Measurements from ENCODE around the gene TBX6. TPM values are rescaled to one million over a fixed set of nuclear protein-coding genes. Genes with fewer than 3 reads are reported as not detected.

The TBX6 gene
- total RNA-seq, 2 donors from 2014 or later = 0.92 to 1.1 TPM

DNA sequence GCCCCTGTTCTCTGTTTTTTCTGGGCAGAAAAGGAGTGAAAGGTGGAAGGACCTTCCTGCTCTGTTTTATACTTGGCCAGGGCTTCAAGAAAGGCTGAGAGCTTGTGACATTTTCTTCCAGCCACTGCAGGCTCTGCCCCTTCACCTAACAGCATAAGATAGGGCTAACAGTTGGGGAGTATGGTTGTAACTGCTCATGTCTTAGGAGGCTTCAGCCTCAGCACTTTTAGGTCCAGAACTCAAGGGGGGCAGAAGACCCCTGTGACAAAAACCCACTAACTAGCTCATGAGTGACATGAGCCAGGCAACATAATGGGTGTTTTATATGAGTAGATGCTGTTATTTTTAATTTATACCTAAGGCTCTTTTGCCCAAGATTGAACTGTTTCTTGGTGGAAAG, 21.2 kb downstream of the TBX6 start:
- no peak for ATAC-seq
- intact Hi-C loops (cut with DNase I, micrococcal nuclease) = no loop called here
- DNase-seq = no peak

DNA sequence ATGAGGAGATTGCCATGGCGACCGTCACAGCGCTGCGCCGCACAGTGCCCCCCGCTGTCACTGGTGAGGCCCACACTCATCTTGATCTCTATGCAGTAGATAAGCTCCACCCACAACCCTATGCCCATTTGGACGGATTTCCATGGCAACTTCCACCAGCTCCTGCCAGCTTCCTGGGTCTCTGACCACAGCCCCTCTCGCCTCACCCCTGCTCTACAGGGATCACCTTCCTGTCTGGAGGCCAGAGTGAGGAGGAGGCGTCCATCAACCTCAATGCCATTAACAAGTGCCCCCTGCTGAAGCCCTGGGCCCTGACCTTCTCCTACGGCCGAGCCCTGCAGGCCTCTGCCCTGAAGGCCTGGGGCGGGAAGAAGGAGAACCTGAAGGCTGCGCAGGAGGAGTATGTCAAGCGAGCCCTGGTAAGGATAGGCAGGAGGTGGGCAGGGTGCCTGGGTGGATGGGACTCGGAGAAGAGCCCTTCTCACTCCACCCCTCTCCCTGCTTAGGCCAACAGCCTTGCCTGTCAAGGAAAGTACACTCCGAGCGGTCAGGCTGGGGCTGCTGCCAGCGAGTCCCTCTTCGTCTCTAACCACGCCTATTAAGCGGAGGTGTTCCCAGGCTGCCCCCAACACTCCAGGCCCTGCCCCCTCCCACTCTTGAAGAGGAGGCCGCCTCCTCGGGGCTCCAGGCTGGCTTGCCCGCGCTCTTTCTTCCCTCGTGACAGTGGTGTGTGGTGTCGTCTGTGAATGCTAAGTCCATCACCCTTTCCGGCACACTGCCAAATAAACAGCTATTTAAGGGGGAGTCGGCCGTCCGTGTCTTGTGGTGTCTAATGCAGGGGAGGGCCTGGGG, 21.9 kb downstream of the TBX6 start:
- intact Hi-C loops (cut with DNase I, micrococcal nuclease) = no loop called here
- DNase-seq (peak in 1 of 2 donors; percentile 63), ATAC-seq (no peak)

DNA sequence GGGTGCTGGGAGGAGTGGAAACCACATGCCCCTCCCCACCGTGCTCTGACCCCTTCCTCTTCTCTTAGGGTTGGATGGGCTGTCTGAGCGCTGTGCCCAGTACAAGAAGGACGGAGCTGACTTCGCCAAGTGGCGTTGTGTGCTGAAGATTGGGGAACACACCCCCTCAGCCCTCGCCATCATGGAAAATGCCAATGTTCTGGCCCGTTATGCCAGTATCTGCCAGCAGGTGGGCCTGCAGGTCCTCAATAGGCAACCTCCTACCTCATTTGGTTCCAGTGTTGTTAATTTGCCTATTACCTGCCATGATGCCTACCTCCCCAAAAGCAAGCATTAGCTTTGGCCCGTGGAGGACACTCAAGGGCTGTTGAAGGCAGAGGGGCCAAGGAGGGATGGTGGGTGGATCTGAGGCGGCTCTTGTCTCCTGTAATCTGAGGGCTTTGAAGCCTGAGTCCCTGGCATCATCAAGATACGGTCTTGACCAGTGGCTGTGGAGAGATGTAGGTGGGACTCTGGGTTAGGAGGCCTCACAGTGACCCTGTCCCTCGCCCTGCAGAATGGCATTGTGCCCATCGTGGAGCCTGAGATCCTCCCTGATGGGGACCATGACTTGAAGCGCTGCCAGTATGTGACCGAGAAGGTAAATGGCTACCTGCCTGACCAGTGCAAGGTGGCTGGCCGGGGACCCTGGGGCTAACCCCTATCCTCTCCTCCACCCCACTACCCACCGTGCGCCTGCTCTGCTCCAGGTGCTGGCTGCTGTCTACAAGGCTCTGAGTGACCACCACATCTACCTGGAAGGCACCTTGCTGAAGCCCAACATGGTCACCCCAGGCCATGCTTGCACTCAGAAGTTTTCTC, 22.7 kb downstream of the TBX6 start:
- ATAC-seq (no peak), DNase-seq (no peak)
- intact Hi-C loops (cut with DNase I, micrococcal nuclease) = no loop called here

DNA sequence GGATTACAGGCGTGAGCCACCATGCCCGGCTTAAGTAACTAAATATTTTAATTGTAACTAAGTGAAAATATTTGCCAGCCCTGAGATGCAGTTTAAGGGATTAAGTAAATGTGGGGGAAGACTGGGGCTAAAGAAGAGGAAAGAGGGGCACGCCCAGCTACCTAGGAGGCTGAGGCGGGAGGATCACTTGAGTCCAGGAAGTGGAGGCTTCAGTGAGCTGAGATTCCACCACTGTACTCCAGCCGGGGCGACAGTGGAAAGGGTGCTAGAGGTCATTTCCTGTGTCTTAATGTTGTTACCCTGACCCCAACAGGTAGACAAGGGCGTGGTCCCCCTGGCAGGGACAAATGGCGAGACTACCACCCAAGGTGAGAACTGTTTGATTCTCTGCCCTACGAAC, 23.4 kb downstream of the TBX6 start:
- ATAC-seq (no peak), DNase-seq (no peak)
- intact Hi-C loops (cut with DNase I, micrococcal nuclease) = no loop called here

DNA sequence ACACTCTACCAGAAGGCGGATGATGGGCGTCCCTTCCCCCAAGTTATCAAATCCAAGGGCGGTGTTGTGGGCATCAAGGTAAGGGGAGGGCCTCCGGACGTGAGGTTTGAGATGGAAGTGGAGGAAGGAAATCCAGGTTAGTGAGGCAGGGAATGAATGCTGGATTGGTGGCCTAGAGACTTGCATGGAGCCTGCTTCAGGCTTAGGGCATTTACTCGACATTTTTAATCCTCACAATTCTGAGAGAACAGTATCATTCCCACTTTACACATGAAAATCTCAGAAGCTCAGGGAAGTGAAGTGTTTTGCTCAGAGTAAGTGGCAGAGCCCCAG, 24.2 kb downstream of the TBX6 start:
- no peak for DNase-seq
- ATAC-seq = no peak
- intact Hi-C loops (cut with DNase I, micrococcal nuclease) = no loop called here

DNA sequence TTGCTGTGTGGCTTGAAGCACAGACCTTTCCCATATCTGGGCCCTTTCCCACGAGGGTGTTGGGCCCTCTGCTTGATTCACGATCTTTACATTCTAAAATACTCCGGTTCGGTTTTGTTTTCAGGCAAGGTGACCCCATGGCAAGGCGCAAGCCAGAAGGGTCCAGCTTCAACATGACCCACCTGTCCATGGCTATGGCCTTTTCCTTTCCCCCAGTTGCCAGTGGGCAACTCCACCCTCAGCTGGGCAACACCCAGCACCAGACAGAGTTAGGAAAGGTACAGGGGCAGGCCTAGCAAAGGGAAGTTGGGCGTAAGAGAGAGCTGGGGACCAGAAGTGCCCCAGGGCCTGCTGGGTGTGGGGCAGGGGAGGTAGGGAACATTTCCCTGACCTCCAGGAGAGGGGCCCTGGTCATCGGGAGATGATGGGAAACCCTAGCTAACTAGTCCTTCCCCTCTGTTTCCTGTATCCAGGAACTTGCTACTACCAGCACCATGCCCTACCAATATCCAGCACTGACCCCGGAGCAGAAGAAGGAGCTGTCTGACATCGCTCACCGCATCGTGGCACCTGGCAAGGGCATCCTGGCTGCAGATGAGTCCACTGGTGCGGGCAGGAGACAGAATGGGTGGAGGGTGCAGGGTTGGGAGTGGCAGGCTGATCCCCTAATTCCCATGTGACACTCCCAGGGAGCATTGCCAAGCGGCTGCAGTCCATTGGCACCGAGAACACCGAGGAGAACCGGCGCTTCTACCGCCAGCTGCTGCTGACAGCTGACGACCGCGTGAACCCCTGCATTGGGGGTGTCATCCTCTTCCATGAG, 24.8 kb downstream of the TBX6 start:
- ATAC-seq = peak; percentile 10
- DNase-seq = peak; percentile 54 to 64
- intact Hi-C loops (cut with DNase I, micrococcal nuclease) = no loop called here

DNA sequence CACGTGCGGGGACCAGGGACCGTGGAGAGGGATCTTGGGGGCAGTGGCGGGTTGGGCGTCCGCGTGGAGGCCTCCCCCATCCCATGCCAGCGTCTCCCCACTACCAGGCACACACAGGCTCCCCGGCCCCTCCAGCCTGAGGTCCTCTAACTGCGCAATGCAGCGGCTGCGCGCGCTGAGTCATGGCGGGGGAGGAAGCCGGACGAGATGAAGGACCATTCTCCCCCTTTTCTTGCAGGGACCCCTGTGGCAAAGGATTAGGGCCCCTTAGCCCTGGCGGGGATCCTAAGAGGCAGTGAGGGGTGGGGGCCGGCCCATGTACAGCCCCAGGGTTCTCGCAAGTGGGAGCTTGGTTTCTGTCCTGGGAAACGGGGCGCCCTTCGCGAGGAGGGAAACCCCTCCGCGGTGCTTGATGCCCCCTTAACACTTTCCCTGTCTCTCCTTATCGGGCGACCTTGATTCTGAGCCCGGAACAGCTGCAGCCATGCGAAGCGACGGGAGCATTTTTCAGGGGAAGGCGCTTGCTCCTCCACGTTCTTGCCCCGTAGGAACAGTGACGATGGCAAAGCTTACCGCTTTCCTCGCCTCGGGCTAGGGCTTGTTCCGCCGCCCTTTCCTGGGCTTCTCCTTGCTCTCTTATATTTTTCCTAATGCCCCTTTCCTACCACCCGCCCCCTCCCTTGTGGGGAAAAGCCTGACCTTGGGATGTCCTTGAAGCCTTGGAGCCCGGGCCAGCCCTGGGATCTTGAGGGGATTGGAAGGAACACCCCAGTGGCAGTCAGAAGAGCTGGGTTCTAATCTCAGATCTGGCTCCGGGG, 25.6 kb downstream of the TBX6 start:
- intact Hi-C loops (cut with DNase I, micrococcal nuclease) = no loop called here
- ATAC-seq = peak; percentile 17
- DNase-seq = no peak

DNA sequence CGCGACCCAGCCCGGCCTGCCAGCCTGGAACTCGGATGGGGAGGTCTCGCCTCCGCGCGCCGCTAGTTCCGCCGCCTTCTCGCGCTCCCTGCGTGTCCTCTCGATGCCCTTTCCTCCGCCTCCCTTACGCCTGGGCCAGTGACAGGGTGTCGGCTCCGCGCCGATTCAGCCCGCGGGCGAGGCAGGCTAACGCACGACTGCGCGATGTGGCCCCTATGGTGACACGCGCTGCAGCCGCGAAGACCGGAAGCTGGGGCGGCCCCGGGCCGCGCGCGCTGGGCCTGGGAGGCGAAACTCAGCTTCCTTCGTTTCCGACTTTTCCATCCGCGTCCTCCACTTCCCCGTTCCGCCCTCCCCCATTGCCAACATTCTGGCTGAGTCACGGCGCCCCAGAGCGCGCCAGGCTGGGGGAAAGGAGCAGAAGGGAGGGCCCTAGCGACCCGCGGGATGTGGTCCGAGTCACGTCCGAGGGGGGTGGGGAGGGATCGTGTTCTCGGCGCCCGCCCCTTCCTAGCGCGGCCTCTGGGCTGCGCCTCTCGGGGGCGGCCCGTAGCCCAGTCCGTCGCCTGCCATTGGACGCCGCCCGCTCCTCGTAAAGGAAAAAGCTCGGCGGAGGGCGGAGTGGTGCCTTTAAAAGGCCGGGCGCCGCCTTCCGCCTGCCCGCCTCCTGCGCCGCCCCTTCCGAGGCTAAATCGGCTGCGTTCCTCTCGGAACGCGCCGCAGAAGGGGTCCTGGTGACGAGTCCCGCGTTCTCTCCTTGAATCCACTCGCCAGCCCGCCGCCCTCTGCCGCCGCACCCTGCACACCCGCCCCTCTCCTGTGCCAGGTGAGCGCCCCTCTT, 26.4 kb downstream of the TBX6 start, which contains the start of gene ALDOA:
TSS of gene ALDOA (plus strand) at position 659 of the 841 bp plus-strand sequence. CDS start 1,138 bp downstream, outside the sequence.
- intact Hi-C loops (cut with DNase I, micrococcal nuclease) = no loop called here
- ATAC-seq (peak; percentile 79), DNase-seq (peak; percentile 98)

DNA sequence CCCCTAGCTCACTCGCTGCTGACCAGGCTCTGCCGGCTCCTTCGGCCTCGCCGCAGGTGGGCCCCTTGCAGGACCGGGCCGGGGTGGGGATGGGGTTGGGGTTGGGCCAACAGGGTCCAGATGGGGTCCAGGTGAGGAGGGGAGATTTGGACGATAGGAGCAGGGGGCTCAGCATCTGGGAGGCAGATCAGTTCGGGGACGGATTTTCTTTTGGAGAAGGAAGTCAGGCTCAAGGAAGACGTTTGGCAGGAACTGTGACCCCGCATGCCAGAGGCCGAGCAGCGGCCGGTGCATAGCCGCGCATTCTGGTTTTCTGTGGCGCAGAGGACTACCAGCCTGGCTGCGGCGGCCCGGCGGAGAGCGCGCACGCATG, 27.0 kb downstream of the TBX6 start:
- ATAC-seq = no peak
- intact Hi-C loops (cut with DNase I, micrococcal nuclease) = no loop called here
- no peak for DNase-seq

DNA sequence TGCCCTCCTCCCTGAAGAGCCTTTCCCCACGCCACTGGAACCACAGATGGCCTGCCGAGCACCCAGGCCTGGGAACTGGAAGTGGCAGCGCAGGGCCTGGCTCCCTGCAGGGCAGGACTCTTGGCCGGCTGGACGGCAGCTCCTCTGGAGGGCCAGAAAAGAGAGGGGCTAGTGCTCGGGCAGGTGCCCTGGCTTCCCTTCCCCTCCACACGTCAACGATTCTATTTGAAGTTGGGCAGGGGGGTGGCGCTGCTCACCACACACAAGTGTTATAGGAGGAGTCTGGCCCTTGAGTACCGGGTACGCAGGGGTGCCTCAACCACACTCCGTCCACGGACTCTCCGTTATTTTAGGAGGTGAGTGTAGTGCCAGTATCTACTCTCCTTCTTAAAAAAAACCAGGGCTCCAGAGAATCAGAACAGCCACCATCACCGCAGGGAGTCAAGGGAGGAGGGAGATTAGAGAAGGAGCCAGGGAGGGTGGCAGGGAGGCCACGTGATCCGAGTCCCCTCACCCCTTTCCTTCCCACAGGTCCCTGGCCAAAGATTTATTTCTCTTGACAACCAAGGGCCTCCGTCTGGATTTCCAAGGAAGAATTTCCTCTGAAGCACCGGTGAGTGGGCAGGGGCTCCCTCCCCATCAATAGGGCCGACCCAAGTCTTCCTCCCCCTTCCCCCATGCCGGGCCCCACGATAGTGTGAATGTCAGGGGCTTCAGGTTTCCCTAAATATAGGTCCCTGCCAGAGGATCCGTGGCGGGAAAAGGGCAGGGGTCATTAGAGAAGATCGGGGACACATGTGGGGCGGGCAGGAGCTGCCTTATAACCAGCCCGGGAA, 27.6 kb downstream of the TBX6 start:
- intact Hi-C loops (cut with DNase I, micrococcal nuclease) = no loop called here
- DNase-seq (peak; percentile 81 to 83), ATAC-seq (peak; percentile 11)

DNA sequence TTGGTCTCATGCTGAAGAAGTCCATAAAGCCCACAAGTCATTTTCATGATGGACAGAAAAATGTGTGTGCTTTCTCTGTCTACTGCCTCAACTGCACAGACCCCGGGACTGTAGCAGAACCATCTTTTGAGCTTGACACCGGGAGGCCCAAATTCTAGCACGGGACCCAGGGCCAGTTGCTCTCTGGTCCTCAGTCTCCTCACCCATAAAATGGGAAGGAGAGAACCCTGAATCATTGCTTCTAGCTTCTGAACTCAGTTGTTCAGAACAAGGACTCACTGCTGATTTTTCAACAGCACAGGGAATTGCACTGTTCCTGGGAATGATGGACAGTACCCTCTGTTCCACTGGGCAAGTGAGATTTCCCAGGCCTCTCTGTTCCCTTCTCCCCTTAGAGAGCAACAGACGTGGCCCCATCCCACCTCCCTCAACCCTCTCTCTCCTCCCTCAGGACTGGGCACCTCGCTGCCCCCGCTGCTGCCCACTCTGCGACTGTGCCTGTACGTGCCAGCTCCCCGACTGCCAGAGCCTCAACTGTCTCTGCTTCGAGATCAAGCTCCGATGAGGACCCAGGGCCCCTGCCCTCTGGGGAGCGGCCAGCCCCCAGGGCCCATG, 28.3 kb downstream of the TBX6 start:
- no peak for ATAC-seq
- no peak for DNase-seq
- intact Hi-C loops (cut with DNase I, micrococcal nuclease) = no loop called here

DNA sequence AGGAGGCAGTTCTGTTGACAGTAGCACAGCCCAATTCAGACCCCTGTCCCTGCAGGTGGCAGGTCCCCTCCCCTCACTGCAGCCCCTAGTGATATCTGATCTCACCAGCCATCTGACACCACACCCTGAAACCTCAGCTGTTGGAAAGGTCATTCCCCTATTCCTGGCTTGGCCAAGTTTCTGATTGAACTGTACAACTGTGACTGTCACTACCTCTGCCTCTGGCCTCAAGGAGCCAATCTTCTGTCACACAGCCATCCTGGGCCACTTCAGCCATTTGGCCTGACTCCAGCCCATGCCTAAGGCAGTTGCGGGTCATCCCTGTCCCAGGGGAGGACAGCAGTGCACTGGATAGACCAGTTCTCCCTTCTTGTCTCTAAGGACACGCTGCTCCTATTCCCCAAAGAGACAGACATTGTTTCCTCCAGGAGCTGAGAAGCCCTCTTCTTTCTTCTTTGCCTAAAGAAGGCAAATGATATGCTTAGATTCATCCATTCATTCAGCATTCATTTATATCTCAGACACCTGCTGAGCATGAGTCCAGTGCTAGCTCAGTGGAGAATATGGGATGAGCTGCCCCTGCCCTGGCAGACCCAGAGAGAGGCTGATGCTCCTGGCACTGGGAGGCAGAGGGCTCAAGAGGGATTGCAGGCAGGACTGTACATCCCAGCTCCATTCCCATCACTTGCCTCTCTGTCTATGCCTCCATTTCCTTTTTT, 30.7 kb downstream of the TBX6 start:
- DNase-seq = no peak
- intact Hi-C loops (cut with DNase I, micrococcal nuclease) = no loop called here
- ATAC-seq = no peak

DNA sequence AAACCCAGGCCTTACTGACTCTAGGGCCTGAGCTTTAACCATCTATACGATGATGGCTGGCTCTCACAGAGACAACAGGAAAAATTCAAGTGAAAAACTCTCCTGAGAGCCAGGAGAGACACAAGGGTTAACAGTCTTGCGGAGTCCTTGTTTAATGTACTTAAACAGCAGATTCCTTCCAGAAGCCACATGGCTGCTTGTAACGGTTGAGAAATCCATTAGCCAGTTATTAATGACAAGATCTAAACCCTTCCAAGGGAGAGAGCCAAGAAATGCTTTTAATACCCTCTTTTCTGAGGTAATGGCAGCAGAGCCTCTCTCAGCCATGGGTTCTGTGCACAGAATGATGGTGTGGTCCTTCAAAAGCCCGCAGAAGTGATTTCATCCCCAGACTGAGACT, 31.4 kb downstream of the TBX6 start:
- DNase-seq = no peak
- intact Hi-C loops (cut with DNase I, micrococcal nuclease) = no loop called here
- no peak for ATAC-seq

DNA sequence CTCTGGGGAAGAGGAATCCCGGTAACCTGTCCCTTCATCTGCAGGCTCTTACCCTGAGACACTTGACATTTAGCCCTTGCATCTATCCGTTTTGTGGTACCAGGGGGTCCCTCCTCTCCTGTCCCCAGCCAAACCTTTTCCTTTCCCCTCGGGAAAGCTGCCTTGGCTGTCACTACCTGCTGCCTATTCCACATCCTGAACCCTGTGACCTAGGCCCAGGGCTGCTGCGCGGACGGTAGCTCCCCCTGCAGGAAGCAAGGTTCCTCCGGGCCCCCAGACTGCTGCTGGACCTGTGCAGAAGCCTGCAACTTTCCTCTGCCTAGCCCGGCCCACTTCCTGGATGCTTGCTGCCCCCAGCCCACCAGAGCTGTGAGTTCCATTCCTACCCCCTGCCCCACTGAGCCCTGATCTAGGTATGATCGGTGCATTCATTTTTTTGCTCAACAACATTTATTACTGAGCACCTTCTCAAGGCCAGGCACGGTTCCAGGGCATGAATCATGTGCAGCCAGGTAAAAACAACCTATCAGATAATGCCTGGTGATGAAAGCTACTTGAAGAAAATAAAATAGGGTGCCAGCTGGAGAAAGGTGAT, 36.7 kb downstream of the TBX6 start:
- intact Hi-C loops (cut with DNase I, micrococcal nuclease) = no loop called here
- ATAC-seq = peak; percentile 68
- DNase-seq = peak; percentile 39 to 68

DNA sequence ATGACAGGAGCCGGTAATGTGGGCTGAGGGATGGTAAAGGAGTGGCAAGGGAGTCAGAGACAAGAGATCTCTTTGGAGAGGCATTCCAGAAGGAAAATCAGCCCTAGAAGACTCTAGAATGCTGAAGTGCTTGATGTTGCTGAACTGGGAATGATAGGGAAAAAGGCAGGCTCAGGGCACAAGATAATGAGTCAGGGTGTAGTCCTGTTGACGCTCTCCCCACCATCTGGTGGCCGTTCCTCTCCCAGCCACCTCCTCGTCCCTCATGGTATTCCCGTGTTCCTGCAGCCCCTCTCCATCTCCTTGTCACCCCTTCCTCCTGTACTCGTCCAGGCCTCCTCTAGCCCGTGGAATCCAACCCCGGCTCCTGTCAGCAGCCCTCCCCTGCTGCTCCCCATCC, 37.3 kb downstream of the TBX6 start:
- no peak for DNase-seq
- ATAC-seq = no peak
- intact Hi-C loops (cut with DNase I, micrococcal nuclease) = no loop called here
